Measurements from ENCODE around the gene UNC45A.

Gene UNC45A

DNA sequence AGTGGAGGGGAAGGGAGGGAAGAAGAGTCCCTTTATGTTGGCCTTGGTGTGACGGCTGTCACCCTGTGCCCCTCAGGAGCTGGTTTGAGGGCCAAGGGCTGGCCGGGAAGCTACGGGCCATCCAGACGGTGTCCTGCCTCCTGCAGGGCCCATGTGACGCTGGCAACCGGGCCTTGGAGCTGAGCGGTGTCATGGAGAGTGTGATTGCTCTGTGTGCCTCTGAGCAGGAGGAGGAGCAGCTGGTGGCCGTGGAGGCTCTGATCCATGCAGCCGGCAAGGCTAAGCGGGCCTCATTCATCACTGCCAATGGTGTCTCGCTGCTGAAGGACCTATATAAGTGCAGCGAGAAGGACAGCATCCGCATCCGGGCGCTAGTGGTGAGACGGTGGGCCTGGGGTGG, 11.5 kb downstream of the UNC45A start:
- no peak for DNase-seq

DNA sequence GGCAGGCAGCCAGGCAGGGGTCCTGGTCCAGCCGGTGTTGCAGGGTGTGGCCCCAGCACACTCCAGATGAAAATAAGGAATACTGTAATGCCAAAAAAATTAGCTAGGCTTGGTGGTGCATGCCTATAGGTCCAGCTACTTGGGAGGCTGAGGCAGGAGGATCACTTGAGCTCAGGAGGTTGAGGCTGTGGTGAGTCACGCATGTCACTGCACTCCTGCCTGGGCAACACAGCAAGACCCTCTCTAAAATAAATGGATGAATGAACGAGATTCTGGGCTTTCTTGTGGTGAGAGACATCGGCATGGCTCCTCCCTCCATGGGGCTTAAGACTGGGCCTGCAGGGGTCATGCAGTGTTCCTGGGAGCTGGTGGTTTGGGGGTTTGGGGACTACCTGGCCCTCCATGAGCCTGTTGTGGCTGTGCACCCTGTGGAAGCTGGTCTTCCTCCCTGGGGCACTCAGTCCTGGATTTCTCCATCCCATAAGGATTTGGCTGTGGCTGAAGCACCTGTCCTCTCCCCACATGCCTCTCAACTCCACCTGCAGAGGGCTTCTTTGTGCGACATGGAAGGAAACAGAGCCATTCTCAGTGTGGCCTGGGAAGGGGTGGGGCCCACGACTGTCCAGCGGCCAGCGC, 12.0 kb downstream of the UNC45A start:
- no peak for DNase-seq

DNA sequence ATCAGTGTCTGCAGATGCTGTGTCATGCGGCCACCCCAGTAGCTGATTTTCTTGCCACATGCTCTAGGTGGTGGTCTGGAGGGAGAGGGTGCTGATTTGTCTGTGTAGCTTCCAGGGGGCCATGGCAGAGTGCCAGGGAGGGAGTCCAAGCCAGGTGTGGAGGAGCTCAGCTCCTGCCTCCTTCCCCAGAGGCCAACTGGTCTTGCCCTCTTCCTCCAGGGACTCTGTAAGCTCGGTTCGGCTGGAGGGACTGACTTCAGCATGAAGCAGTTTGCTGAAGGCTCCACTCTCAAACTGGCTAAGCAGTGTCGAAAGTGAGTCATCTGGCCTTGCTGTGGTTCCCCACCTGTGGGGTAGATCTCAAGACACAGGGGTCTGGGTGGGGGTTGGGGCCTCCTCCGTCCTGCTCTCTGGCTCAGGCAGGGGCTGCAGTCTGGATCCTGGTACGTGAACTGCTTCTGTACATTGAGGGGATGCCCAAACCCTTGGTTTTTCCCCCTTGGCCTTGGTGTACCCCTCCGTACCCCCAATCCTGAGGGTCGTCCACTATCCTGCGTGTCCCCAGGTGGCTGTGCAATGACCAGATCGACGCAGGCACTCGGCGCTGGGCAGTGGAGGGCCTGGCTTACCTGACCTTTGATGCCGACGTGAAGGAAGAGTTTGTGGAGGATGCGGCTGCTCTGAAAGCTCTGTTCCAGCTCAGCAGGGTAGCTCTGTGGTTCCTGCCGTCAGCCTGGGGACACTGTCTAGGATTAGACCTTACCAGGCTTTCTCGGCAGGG, 12.7 kb downstream of the UNC45A start:
- no peak for DNase-seq

DNA sequence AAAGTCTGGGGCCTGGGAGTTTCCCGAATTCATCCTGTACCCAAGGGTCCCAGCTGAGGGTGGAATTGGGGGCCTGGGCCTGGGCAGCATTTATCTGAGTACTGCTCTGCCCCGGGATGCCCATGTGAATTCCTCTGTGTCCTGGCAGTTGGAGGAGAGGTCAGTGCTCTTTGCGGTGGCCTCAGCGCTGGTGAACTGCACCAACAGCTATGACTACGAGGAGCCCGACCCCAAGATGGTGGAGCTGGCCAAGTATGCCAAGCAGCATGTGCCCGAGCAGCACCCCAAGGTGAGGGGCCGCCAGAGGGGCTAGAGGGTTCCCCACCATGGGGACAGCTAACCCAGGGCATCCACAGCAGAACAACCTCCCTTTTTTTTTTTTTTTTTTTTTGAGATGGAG, 13.4 kb downstream of the UNC45A start:
- no peak for DNase-seq

DNA sequence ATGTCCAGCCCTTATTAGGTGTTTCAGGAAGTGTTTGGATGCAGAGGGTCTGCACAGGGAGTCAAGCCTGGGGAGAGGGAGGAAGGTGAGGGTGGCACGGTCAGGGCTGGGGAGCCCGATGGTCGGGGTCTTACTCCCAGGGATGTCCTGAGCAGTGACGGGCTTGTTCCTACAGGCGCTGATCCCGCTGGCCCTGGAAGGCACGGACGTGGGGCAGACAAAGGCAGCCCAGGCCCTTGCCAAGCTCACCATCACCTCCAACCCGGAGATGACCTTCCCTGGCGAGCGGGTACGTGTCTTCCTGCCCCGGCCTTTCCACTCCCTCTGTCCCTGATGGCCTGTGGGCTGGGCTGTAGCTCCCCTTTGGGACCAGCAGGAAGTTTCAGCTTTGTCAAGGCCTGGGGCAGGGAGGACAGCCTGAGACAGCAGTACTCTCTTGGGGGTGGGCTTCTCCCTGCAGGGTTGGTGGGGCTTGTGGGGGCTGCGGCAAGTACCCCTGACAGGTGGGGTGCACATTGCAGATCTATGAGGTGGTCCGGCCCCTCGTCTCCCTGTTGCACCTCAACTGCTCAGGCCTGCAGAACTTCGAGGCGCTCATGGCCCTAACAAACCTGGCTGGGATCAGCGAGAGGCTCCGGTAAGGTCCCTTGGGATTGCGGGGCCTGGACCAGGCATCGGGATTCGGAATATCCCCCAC, 15.0 kb downstream of the UNC45A start:
- no peak for DNase-seq

DNA sequence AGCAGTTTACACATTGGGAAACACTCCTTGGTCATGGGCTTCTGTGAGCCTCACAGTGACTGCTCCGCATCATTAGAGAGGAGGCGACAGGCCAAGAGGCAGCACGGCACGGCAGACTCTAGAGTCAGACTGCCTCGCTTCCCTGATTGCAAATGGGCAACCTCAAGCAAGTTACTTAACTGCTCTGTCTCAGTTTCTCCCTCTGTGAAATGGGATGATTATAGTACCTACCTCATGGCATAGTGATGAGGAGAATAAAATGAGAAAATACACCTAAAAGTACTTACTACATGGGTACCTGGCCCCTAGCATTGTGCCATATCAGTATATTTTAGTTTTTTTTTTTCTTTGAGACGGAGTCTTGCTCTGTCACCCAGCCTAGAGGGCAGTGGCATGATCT, 15.6 kb downstream of the UNC45A start:
- DNase-seq = no peak

DNA sequence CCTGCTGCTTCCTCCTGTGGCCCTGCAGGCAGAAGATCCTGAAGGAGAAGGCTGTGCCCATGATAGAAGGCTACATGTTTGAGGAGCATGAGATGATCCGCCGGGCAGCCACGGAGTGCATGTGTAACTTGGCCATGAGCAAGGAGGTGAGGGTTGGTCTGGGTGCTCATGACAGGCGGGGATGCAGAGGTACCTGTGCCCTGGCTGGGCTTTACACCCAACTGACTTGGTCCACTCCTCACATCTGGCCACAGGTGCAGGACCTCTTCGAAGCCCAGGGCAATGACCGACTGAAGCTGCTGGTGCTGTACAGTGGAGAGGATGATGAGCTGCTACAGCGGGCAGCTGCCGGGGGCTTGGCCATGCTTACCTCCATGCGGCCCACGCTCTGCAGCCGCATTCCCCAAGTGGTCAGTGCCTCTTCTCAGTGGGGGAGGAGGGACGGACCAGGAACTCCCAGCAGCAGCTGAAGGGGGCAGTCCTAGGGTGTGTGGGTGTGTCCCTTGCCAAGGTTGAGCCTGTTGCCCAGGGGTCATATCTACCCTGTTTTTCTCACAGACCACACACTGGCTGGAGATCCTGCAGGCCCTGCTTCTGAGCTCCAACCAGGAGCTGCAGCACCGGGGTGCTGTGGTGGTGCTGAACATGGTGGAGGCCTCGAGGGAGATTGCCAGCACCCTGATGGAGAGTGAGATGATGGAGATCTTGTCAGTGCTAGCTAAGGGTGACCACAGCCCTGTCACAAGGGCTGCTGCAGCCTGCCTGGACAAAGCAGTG, 18.0 kb downstream of the UNC45A start:
- no peak for DNase-seq

DNA sequence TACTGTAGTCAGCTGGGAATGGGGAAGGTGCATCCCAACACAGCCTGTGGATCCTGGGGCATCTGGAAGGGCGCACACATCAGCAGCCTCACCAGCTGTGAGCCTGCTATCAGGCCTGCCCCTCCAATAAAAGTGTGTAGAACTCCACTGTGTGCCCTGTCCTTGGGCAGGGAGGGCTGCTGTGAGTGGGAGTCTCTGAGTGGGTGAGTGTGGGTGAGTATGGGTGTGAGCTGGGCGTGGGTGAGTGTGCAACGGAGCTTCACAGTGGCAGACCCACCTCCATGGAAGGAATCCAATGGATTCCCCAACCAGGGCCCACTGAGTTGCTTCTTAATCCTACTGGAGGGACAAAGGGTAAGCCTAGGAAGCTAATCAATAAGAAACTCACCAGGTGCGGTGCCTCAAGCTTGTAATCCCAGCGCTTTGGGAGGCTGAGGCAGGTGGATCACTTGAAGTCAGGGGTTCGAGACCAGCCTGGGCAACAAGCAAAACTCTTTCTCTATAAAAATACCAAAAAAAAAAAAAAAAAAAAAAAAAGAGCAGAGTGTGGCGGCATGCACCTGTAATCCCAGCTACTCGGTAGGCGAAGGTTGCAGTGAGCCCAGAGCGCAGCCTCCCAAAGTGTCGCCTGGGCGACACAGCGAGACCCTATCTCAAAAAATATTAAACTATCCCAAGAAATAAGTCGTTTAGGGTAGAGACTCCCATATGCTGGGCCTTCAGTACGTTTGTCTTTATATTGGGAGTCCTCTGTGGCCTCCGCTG, 19.0 kb downstream of the UNC45A start:
- no peak for DNase-seq

DNA sequence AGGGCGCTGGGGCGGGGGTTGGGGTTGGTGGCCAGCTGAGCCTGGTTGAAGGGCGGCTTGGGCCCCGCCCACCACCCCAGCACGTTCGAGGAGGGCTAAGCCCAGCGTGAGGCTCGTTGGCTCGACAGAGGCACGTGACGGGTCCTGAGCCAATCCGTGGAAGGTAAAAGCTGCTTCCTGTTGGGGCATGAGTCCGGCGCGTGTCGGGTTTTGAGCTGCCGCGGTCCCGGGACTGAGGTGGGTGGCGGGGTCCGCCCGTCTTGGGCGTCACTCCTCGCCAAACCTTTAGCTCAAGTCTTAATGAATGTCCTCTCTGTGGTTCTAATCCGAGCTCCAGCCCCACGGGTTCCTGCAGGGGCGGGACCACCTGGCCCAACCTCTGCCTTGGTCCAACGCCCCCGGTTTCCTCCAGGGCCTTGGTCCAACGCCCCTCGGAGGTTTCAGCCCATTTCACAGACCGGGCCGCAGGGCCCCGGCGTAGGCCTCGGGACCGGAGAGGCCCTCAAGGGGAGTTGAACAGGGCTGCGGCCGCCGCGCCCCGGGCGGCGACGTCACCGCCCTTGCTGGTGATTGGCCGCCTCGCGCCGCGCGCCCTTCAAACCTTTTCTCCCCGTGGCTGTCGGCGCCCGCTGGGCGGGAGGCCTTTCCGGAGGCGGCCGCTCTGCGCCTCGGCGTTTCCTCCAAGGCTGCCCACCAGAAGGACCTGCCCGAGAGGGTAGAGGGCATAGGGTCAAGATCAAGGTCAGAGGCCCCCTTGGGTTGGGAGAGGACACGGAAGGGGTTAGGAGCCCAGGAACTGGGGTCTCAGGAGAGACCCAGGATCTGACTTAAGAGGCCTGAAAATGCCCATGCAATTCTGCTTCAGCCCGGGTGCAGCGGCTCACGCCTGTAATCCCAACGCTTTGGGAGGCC, 19.9 kb downstream of the UNC45A start, which contains the start of gene RCCD1:
TSS of gene RCCD1 (plus strand) at position 173 of the 912 bp plus-strand sequence. CDS start 1,851 bp downstream, outside the sequence.
- peak; percentile 94 for DNase-seq

DNA sequence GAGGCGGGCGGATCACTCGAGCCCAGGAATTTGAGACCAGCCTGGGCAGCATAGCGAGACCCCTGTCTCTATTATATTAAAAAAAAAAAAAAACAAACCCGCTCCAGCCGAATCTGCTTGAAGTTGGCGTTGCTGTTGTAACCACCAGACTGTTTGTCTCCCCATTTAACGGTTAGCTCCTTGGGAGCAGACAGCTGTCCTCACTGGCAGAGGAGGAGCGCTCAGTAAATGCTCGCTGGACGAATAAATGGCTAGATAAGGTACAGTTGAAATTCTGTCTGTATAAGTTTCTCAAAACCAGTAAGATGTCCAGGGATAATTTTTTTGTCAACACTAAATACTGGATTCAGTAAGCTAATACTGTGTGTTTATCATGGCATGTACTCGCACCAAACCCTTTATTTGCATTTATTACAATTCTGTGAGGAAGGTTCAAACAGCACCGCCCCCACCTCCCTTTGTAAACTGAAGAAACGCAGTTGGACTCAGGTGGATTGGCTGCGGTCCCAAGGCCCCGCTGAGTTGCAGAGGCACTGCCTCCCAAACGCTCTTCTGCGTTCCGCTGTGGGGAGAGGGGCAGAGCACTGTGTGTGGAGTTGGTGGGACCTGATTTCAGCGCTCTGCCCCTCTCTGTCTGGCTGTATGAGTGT, 20.7 kb downstream of the UNC45A start:
- no peak for DNase-seq

DNA sequence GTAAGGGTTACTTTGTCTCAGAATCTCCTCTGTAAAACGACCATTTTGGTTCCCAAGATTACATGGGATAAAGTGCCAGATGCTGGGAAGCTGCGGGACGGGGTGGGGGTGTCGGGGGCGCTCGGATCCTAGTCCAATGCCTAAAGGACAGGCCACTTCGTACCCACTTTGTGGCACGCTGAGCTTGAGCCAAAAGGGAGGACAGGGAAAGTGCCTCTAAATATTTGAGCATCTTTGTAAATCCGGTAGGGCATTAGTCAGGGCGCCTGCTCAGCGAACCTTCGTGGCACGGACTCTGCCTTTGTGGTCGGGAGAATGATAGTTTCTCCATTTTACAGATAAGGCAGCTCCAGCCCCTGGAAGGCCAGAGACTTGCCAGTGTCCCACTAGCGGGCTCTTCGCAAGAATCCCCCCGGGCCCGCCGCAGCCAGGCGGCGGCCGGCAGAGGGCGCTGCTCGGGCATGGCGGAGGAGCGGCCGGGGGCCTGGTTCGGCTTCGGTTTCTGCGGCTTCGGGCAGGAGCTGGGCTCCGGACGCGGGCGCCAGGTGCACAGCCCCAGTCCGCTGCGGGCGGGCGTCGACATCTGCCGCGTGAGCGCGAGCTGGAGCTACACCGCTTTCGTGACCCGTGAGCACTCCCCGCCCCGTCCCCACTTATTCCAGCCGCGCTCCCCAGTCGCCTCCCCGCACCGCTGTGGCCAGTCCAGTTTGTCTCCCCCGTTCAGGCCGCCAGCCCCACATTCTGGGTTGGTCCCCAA, 21.4 kb downstream of the UNC45A start:
- DNase-seq = peak; percentile 73

DNA sequence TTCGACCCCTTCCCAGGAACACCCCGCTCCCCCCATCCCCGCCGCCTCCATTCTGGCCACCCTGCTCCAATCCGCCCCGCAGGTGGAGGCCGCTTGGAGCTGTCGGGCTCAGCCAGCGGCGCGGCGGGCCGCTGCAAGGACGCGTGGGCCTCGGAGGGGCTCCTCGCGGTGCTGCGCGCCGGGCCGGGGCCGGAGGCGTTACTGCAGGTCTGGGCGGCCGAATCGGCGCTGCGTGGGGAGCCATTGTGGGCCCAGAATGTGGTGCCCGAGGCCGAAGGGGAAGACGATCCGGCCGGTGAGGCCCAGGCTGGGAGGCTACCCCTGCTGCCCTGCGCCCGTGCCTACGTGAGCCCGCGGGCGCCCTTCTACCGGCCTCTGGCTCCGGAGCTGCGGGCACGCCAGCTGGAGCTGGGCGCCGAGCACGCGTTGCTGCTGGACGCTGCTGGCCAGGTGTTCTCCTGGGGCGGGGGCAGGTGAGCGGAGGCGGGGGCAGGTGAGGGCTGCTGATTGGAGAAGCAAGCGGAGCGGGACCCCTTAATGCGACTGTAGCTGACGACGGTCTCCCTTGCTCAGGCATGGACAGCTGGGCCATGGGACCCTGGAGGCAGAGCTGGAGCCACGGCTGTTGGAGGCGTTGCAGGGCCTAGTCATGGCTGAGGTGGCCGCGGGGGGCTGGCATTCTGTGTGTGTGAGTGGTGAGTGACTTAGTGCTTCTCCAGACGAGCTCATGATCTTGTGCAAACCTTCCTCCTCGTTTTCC, 22.1 kb downstream of the UNC45A start:
- DNase-seq = peak; percentile 42

DNA sequence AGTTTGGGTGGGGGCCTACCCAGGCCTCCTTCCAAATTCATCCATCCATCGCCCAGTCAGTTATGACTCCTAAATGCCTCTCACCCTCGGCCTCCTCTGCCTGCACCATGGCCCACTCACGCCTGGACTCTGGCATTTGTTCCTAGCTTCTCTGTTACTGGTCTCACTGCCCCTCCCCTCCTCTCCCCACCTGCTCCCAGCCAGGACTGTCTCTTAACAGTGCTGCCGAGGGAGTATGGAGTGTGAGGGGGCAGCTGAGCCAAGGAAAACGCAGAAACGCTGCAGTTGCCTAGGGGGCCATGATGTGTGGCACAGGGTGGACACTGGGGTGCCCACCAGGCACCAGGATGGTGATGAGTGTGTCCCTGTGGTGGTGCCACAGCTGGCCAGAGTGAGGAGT, 22.7 kb downstream of the UNC45A start:
- no peak for DNase-seq

DNA sequence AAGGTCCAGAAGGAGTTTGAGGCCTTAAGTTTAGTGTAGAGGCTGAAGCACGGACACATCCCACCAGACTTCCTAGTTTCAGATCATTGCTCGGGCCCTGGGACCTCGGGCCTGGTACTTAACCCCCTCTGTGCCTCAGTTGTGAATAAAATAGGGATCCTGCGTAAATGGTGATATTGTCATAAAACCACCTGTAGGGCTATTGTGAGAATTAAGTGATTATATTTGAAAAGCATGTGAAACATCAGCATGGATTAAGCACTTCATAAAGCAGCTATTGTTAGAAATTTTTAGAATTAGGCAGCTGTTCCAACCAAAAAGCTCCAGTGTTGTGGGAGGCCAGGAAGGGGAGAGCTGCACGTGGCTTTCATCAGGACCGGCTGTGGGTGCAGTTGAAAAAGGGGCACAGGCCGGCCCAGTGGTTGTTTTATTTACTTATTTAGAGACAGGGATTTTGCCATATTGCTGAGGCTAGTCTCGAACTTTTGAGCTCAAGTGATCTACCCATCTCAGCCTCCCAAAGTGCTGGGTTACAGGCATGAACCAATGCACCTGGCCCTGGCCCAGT, 24.0 kb downstream of the UNC45A start:
- no peak for DNase-seq

DNA sequence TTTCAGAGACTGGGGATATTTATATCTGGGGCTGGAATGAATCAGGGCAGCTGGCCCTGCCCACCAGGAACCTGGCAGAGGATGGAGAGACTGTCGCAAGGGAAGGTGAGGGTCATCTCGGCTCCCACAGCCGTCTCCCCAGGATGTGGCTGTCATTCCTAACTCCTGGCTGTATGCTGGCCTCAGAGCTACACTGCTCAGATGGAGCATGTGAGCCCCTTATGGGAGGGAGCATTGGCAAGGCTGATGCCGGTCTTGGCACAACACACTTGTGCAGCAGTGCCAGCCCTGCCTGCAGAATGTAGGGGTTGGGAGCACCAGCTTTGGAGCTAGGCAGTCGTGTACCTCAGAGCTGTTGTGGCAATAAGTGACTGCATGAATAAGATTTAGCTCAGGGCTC, 24.8 kb downstream of the UNC45A start:
- peak; percentile 53 for DNase-seq

DNA sequence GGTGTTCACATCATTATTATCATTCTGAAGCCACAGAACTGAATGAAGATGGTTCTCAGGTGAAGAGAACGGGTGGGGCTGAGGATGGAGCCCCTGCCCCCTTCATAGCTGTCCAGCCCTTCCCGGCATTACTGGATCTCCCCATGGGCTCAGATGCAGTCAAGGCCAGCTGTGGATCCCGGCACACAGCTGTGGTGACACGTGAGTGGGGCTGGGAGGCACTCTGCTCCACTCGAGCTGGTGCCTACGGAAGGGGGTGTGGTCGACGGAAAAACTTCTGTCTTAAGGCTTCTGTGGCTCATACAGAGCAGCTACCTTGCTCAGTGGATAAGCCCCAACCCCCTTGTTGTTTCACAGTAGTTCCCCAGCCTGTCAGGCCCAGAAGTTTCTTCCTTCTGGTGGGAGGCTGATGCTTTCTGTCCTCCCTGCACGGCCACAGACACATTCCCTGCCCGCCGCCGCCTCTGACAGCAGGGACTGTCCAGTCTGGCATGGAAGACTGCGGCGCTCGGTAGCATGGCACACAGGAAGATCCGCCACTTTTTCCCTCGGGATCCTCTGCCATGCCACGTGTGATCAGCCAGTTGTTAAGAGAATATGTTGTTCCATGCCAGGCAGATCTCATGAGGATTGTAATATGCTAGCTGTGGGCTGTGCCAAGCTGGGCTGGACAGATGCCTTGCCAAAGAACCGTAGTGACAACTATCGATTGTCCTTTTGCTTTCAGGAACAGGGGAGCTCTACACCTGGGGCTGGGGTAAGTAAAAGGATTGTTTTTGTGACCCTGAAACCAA, 25.4 kb downstream of the UNC45A start:
- DNase-seq = no peak

DNA sequence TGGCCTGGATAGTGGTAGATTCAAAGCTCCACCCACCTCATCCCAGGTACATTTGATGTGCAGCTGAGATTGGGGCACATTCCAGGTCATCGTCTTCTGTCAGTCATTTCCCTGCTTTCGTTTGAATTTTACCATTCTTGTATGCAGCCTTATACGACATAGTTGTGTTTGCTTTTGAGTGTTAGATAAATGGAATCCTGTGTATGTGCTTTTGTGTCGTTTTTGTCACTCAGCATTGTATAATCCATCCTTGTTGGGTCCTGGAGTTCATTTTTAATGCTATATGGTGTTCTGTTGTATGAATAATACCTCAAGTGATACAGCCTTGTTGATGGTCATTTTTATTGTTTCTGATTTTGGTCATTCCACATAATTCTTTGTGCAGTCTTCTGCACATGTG, 26.9 kb downstream of the UNC45A start:
- DNase-seq = no peak

DNA sequence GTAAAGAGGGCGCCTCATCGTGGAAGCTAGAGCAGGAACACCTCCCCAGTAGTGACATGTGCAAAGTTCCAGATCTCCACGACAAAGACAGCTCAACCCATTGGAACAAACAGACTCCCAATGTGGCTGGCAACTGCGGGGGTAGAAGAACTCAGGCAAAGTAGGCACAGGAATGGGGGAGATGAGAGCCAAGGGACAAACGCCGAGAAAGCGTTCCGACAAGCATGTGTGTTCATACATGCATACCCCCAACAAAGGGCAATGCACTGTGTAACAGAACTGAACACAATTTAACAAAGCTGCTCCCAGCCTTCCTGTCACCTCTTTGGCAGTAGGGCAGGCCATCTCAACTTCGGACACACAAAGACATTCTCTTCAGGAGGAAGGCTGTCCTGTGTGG, 31.2 kb downstream of the UNC45A start:
- DNase-seq = no peak

All from midbrain (tissue), 1 donor.